HG03060 (cell line): ENCODE results near the gene NUSAP1.
"Not testable (repeated sequence)": the region's sequence is repeated elsewhere in the genome, so short reads cannot be mapped to it uniquely, and the experiment has no call there.

Source experiments
- ATAC-seq: cut with Tn5 transposase; IDR thresholded peaks from one replicate; pipeline ENCODE4 v1.9.1; 2021; ENCODE audit warnings: low read depth, moderate number of reproducible peaks; ENCODE audit not compliant: unreplicated experiment

Gene NUSAP1

GRCh38 chr15:41331833-41332193, 868 bp upstream of the NUSAP1 start:
- ATAC-seq = no peak

- ATAC-seq = peak; percentile 12
Measured at GRCh38 chr15:41333026-41333562, 413 bp downstream of the NUSAP1 start.

GRCh38 chr15:41334293-41335120, 1.8 kb downstream of the NUSAP1 start:
- no peak for ATAC-seq

- no peak for ATAC-seq
Measured at GRCh38 chr15:41336549-41336948, 3.9 kb downstream of the NUSAP1 start.

- no peak for ATAC-seq
Measured at GRCh38 chr15:41337047-41337446, 4.4 kb downstream of the NUSAP1 start.

GRCh38 chr15:41337631-41338522, 5.2 kb downstream of the NUSAP1 start:
- ATAC-seq = no peak

- ATAC-seq = no peak
Measured at GRCh38 chr15:41340189-41340695, 7.6 kb downstream of the NUSAP1 start.

- ATAC-seq = no peak
Measured at GRCh38 chr15:41341519-41341918, 8.8 kb downstream of the NUSAP1 start.

GRCh38 chr15:41347236-41347635, 14.6 kb downstream of the NUSAP1 start:
- ATAC-seq = no peak

GRCh38 chr15:41350057-41350717, 17.5 kb downstream of the NUSAP1 start:
- no peak for ATAC-seq

- ATAC-seq = no peak
Measured at GRCh38 chr15:41354371-41354770, 21.7 kb downstream of the NUSAP1 start.

GRCh38 chr15:41367418-41367817, 34.7 kb downstream of the NUSAP1 start:
- no peak for ATAC-seq

GRCh38 chr15:41377978-41378377, 45.3 kb downstream of the NUSAP1 start:
- ATAC-seq = no peak

- ATAC-seq = not testable (repeated sequence)
Measured at GRCh38 chr15:41383974-41384749, 51.5 kb downstream of the NUSAP1 start.

GRCh38 chr15:41387646-41388045, 55.0 kb downstream of the NUSAP1 start:
- no peak for ATAC-seq

GRCh38 chr15:41392659-41393058, 60.0 kb downstream of the NUSAP1 start:
- ATAC-seq = no peak

GRCh38 chr15:41394924-41395323, 62.2 kb downstream of the NUSAP1 start:
- no peak for ATAC-seq

GRCh38 chr15:41396111-41396510, 63.4 kb downstream of the NUSAP1 start:
- no peak for ATAC-seq

- no peak for ATAC-seq
Measured at GRCh38 chr15:41401904-41402267, 69.2 kb downstream of the NUSAP1 start.

GRCh38 chr15:41407341-41407740, 74.7 kb downstream of the NUSAP1 start:
- no peak for ATAC-seq
